Hindlimb muscle (tissue), 1 donor: Measurements from ENCODE around the gene PGAM1. TPM values are rescaled to one million over a fixed set of nuclear protein-coding genes. Genes with fewer than 3 reads are reported as not detected.
A peak's percentile ranks its signal among the peaks of the same experiment; 100 is the strongest.
"Not testable (repeated sequence)": the region's sequence is repeated elsewhere in the genome, so short reads cannot be mapped to it uniquely, and the experiment has no call there.

Experiments used
- DNase-seq: peaks from one replicate; pipeline ENCODE4 v3.0.0-alpha.2; 2013
- polyA plus RNA-seq: library from polyadenylated mRNA; unstranded; fragments of 120-200 nt; gene quantifications from one replicate; pipeline ENCODE4 v1.2.1, GENCODE V29; 2013; ENCODE audit not compliant: insufficient read length

Gene PGAM1
- polyA plus RNA-seq, 1 donor = 80.4 TPM

GRCh38 chr10:97459933-97460332 lies 33.9 kb downstream of the PGAM1 start:
- no peak for DNase-seq

GRCh38 chr10:97462309-97462708 lies 36.3 kb downstream of the PGAM1 start:
- DNase-seq = no peak

GRCh38 chr10:97463363-97464132 lies 37.6 kb downstream of the PGAM1 start:
- DNase-seq = peak; percentile 40

GRCh38 chr10:97464226-97464625 lies 38.2 kb downstream of the PGAM1 start:
- no peak for DNase-seq

- no peak for DNase-seq
Measured at GRCh38 chr10:97465982-97466381, 40.0 kb downstream of the PGAM1 start.

- DNase-seq = no peak
Measured at GRCh38 chr10:97466755-97467154, 40.8 kb downstream of the PGAM1 start.

GRCh38 chr10:97468162-97468561 lies 42.2 kb downstream of the PGAM1 start:
- no peak for DNase-seq

- DNase-seq = not testable (repeated sequence)
Measured at GRCh38 chr10:97468781-97469180, 42.8 kb downstream of the PGAM1 start.

- no peak for DNase-seq
Measured at GRCh38 chr10:97474918-97475317, 48.9 kb downstream of the PGAM1 start.

- no peak for DNase-seq
Measured at GRCh38 chr10:97475936-97476594, 50.1 kb downstream of the PGAM1 start.

GRCh38 chr10:97479410-97479809 lies 53.4 kb downstream of the PGAM1 start:
- not testable (repeated sequence) for DNase-seq

- no peak for DNase-seq
Measured at GRCh38 chr10:97479939-97480338, 53.9 kb downstream of the PGAM1 start.

- DNase-seq = no peak
Measured at GRCh38 chr10:97481071-97481470, 55.1 kb downstream of the PGAM1 start.

GRCh38 chr10:97482381-97482780 lies 56.4 kb downstream of the PGAM1 start:
- no peak for DNase-seq

Other genes with a start within 250 kb of the PGAM1 start
- gene SLIT1, start 240.2 kb upstream of the PGAM1 start, polyA plus RNA-seq = 1.3 TPM
- gene ARHGAP19, start 133.6 kb upstream of the PGAM1 start, polyA plus RNA-seq = 11.5 TPM
- 1.8 TPM for gene FRAT1, start 106.9 kb upstream of the PGAM1 start, polyA plus RNA-seq
- 4.8 TPM for gene FRAT2, start 91.5 kb upstream of the PGAM1 start, polyA plus RNA-seq
- gene RRP12, start 24.9 kb upstream of the PGAM1 start, polyA plus RNA-seq = 24.2 TPM
- 27.3 TPM for gene EXOSC1, start 19.8 kb downstream of the PGAM1 start, polyA plus RNA-seq
- 30.6 TPM for gene ZDHHC16, start 20.0 kb downstream of the PGAM1 start, polyA plus RNA-seq
- gene MMS19, start 72.2 kb downstream of the PGAM1 start, polyA plus RNA-seq = 66.7 TPM
- gene UBTD1, start 72.7 kb downstream of the PGAM1 start, polyA plus RNA-seq = 17.1 TPM
- 24.2 TPM for gene ANKRD2, start 146.6 kb downstream of the PGAM1 start, polyA plus RNA-seq
- 0.49 TPM for gene HOGA1, start 158.2 kb downstream of the PGAM1 start, polyA plus RNA-seq
- gene C10orf62, start 163.5 kb downstream of the PGAM1 start, polyA plus RNA-seq = not detected
- 5.2 TPM for gene MORN4, start 207.3 kb downstream of the PGAM1 start, polyA plus RNA-seq
- gene PI4K2A, start 214.5 kb downstream of the PGAM1 start, polyA plus RNA-seq = 10.2 TPM